HEK293 (cell line): ENCODE measurements around the gene SGMS1.

Experiments used
- CTCF ChIA-PET: fragments of 350-600 bp; formaldehyde crosslinking; extraction: SDS; loops from one replicate; lab custom pipeline; 2021; ENCODE audit warnings: antibody characterized with exemption; lab: Yijun Ruan, JAX
- POLR2A ChIA-PET: fragments of 300-600 bp; formaldehyde crosslinking; extraction: SDS; loops from one replicate; lab custom pipeline; 2020; ENCODE audit warnings: antibody characterized with exemption, inconsistent platforms; lab: Yijun Ruan, JAX
- H3K27ac ChIP-seq: fragments of 200-500 bp; sonication (Bioruptor generic); 2 replicates; pipeline ENCODE4 v1.5.1; 2014; ENCODE audit warnings: low read depth, low read length, control low read depth, inconsistent platforms; ENCODE audit errors: extremely low read depth
- H3K36me3 ChIP-seq, 2 experiments: fragments of 200-500 bp in 1 of 2; sonication (Bioruptor generic) in 1 of 2; 1 replicate in 1 of 2; 2 replicates in 1 of 2; pipeline ENCODE4 v1.5.1; 2014 to 2017; ENCODE audit warnings: inconsistent platforms in 2 of 2, low read length in 2 of 2; ENCODE audit not compliant: control insufficient read depth in 2 of 2, insufficient read depth in 1 of 2
- H3K4me1 ChIP-seq: fragments of 200-500 bp; sonication (Bioruptor generic); 2 replicates; pipeline ENCODE4 v1.5.1; 2014; ENCODE audit warnings: mild to moderate bottlenecking, low read length, inconsistent platforms; ENCODE audit not compliant: control insufficient read depth, insufficient read depth
- H3K4me3 ChIP-seq: 2 replicates; pipeline ENCODE4 v1.5.1; 2011; ENCODE audit warnings: low read depth, mild to moderate bottlenecking, control low read depth, low read length, moderate library complexity
- H3K9me3 ChIP-seq: fragments of 200-500 bp; sonication (Bioruptor generic); 2 replicates; pipeline ENCODE4 v1.5.1; 2014; ENCODE audit warnings: low read depth, low read length, inconsistent platforms; ENCODE audit not compliant: control insufficient read depth, insufficient read depth
- HOXC10 ChIP-seq: sonication (generic); formaldehyde crosslinking; IDR thresholded peaks from 2 replicates; pipeline ENCODE4 v1.8.1; 2023; ENCODE audit warnings: mild to moderate bottlenecking, missing genetic modification reagents
- MYNN ChIP-seq: fragments of 450-650 bp; formaldehyde crosslinking; IDR thresholded peaks from 2 replicates; pipeline ENCODE4 v1.5.1; 2016; ENCODE audit warnings: missing biosample characterization, missing genetic modification characterization, borderline replicate concordance
- OVOL3 ChIP-seq: fragments of 450-650 bp; formaldehyde crosslinking; IDR thresholded peaks from 2 replicates; pipeline ENCODE4 v1.5.1; 2016; ENCODE audit warnings: missing biosample characterization, missing genetic modification characterization
- PRDM1 ChIP-seq: fragments of 450-650 bp; formaldehyde crosslinking; IDR thresholded peaks from 2 replicates; pipeline ENCODE4; 2016; ENCODE audit warnings: missing biosample characterization, missing genetic modification characterization
- SETDB1 ChIP-seq: IDR thresholded peaks from one replicate; pipeline ENCODE4 v1.6.1; 2017; ENCODE audit warnings: mild to moderate bottlenecking, low read length, moderate library complexity, mixed read lengths; ENCODE audit not compliant: insufficient read length
- SP3 ChIP-seq: fragments of 450-650 bp; formaldehyde crosslinking; IDR thresholded peaks from 2 replicates; pipeline ENCODE4 v1.5.1; 2016; ENCODE audit warnings: missing biosample characterization, missing genetic modification characterization
- WT1 ChIP-seq: fragments of 450-650 bp; formaldehyde crosslinking; IDR thresholded peaks from 2 replicates; pipeline ENCODE4 v1.5.1; 2016; ENCODE audit warnings: missing biosample characterization, missing genetic modification characterization
- ZBTB21 ChIP-seq: fragments of 450-650 bp; formaldehyde crosslinking; IDR thresholded peaks from 2 replicates; pipeline ENCODE4 v1.5.1; 2017; ENCODE audit warnings: missing biosample characterization, missing genetic modification characterization
- ZNF426 ChIP-seq: fragments of 450-650 bp; formaldehyde crosslinking; IDR thresholded peaks from 2 replicates; pipeline ENCODE4 v1.5.1; 2017; ENCODE audit warnings: missing biosample characterization, missing genetic modification characterization, mild to moderate bottlenecking, inconsistent platforms, moderate library complexity
- ZNF501 ChIP-seq: fragments of 450-650 bp; formaldehyde crosslinking; IDR thresholded peaks from 2 replicates; pipeline ENCODE4 v1.5.1; 2016; ENCODE audit warnings: missing biosample characterization, missing genetic modification characterization
- ZNF530 ChIP-seq: fragments of 450-650 bp; formaldehyde crosslinking; IDR thresholded peaks from 2 replicates; pipeline ENCODE4 v1.5.1; 2016; ENCODE audit warnings: low read depth, missing biosample characterization, missing genetic modification characterization
- ZNF544 ChIP-seq: fragments of 450-650 bp; formaldehyde crosslinking; IDR thresholded peaks from 2 replicates; pipeline ENCODE4 v1.5.0; 2017; ENCODE audit warnings: missing biosample characterization, missing genetic modification characterization
- ZNF658 ChIP-seq: fragments of 450-650 bp; formaldehyde crosslinking; IDR thresholded peaks from 2 replicates; pipeline ENCODE4; 2016; ENCODE audit warnings: missing biosample characterization, missing genetic modification characterization
- ZNF664 ChIP-seq: fragments of 450-650 bp; formaldehyde crosslinking; IDR thresholded peaks from 2 replicates; pipeline ENCODE4 v1.5.1; 2016; ENCODE audit warnings: missing biosample characterization, missing genetic modification characterization
- TF ChIP-seq, protein P1 (sequence below): fragments of 450-650 bp; formaldehyde crosslinking; IDR thresholded peaks from 2 replicates; pipeline ENCODE4 v1.5.1; 2016; ENCODE audit warnings: missing biosample characterization, missing genetic modification characterization, low read depth
- TF ChIP-seq, protein P2 (sequence below): fragments of 450-650 bp; formaldehyde crosslinking; IDR thresholded peaks from 2 replicates; pipeline ENCODE4 v1.5.1; 2017; ENCODE audit warnings: missing biosample characterization, mild to moderate bottlenecking, missing genetic modification characterization, moderate library complexity
- TF ChIP-seq, protein P3 (sequence below): fragments of 450-650 bp; IDR thresholded peaks from 2 replicates; pipeline ENCODE4 v1.5.1; 2018; ENCODE audit warnings: missing biosample characterization, missing genetic modification characterization
- TF ChIP-seq, protein P4 (sequence below): fragments of 450-650 bp; formaldehyde crosslinking; IDR thresholded peaks from 2 replicates; pipeline ENCODE4 v1.5.1; 2016; ENCODE audit warnings: missing biosample characterization, missing genetic modification characterization
- TF ChIP-seq, protein P5 (sequence below): fragments of 450-650 bp; formaldehyde crosslinking; IDR thresholded peaks from 2 replicates; pipeline ENCODE4 v1.5.1; 2016; ENCODE audit warnings: missing biosample characterization, missing genetic modification characterization
- TF ChIP-seq, protein P6 (sequence below): fragments of 450-650 bp; formaldehyde crosslinking; IDR thresholded peaks from 2 replicates; pipeline ENCODE4 v1.5.1; 2016; ENCODE audit warnings: missing biosample characterization, missing genetic modification characterization

Gene SGMS1

DNA sequence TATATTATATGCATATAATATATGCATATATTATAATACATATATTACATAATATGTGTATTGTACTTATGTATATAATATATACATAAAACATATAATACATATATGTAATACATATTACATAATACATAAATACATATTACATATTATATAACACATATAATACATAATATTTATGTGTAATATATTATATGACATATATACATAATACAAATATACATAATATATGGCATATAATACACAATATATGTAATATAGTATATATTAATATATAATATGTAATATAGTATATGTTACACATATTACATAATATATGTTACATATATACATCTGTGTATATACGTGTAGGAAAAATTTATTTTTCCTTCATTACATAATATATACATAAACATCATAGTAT, 63.4 kb downstream of the SGMS1 start:
- Histone ChIP-seq H3K9me3 (no peaks in the 10 kb centered on the region), H3K36me3 (no peaks in the 10 kb centered on the region), H3K27ac (no peak overlapping the region), H3K4me3 (no peak overlapping the region), H3K4me1 (peaks cover 2% of the 10 kb centered on the region; the same call in 1 of the 2 replicates)
- ChIA-PET POLR2A (no interaction called here), CTCF (no interaction called here)
- TF ChIP-seq, protein P1, sequence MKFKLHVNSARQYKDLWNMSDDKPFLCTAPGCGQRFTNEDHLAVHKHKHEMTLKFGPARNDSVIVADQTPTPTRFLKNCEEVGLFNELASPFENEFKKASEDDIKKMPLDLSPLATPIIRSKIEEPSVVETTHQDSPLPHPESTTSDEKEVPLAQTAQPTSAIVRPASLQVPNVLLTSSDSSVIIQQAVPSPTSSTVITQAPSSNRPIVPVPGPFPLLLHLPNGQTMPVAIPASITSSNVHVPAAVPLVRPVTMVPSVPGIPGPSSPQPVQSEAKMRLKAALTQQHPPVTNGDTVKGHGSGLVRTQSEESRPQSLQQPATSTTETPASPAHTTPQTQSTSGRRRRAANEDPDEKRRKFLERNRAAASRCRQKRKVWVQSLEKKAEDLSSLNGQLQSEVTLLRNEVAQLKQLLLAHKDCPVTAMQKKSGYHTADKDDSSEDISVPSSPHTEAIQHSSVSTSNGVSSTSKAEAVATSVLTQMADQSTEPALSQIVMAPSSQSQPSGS (tag by site-specific recombination), result 0 out of 2 replicates have a peak, but pooled peaks have one; percentile 6
- TF ChIP-seq ZNF544 (tag by site-specific recombination), result no peak

DNA sequence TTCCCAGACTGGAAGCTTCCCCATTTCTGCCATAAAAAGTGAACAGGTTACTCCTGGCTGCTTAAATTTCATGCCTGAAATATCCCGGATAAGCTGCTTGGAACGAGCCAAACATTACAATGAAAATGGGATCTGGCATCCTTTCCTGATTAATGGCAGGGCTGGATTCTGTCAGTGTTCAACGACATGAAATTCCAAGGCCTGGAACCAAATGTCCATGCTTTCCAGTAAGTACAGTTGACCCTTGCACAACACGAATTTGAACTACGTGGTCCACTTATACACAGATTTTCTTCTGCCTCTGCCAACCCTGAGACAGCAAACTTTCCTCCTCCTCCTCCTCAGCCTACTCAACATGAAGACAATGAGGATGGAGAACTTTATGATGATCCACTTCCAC, 65.4 kb downstream of the SGMS1 start:
- Histone ChIP-seq H3K9me3 (no peaks in the 10 kb centered on the region), H3K36me3 (no peaks in the 10 kb centered on the region), H3K27ac (no peak overlapping the region), H3K4me3 (no peak overlapping the region), H3K4me1 (peaks cover 2% of the 10 kb centered on the region; the same call in 1 of the 2 replicates)
- POLR2A ChIA-PET, result no interaction called here
- TF ChIP-seq, protein P2, sequence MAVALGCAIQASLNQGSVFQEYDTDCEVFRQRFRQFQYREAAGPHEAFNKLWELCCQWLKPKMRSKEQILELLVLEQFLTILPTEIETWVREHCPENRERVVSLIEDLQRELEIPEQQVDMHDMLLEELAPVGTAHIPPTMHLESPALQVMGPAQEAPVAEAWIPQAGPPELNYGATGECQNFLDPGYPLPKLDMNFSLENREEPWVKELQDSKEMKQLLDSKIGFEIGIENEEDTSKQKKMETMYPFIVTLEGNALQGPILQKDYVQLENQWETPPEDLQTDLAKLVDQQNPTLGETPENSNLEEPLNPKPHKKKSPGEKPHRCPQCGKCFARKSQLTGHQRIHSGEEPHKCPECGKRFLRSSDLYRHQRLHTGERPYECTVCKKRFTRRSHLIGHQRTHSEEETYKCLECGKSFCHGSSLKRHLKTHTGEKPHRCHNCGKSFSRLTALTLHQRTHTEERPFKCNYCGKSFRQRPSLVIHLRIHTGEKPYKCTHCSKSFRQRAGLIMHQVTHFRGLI (tag by site-specific recombination), result no peak
- TF ChIP-seq SETDB1 (no peak), OVOL3 (tag by site-specific recombination) (no peak), ZNF530 (tag by site-specific recombination) (no peak), WT1 (tag by site-specific recombination) (no peak), ZNF501 (tag by site-specific recombination) (no peak), SP3 (tag by site-specific recombination) (no peak), ZNF664 (tag by site-specific recombination) (no peak), HOXC10 (CRISPR knock-in tag) (no peak), MYNN (tag by site-specific recombination) (no peak)
- CTCF ChIA-PET, result no interaction called here

DNA sequence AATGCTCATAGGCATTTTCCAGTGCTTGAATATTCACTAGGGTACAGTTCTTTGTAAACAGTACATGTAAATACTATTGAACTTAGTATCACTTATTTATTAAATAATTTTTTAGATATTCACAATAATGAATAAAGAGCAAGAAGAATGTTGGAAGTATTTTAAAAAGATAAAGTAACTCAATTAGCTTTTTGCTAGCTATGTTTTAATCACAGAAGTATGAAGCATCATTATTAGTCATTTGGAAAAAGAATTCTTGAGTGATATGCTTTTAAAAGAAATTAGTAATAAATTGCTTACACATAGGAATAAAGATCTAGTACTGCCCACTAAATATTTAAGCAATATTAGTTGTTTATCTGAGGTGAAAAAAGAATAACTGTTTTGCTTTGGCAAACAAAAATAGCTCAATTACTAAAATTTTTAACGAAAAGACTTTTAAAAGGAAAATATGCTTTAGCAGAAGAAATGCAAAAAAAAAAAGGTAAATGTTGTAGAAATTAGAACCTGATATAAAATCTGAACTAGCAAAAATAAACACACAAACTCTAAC, 66.5 kb downstream of the SGMS1 start:
- no peaks in the 10 kb centered on the region for H3K9me3 ChIP-seq
- no peaks in the 10 kb centered on the region for H3K36me3 ChIP-seq
- H3K4me1 ChIP-seq, result peaks cover 5% of the 10 kb centered on the region; the same call in 1 of the 2 replicates
- CTCF ChIA-PET, result interaction anchor here (0.7 to 1.1 kb wide), 4 partner anchors 55 to 189 kb away, joined by 3 to 4 read pairs (median 3); no protein-coding TSS in a partner anchor
- no peak overlapping the region for H3K4me3 ChIP-seq
- H3K27ac ChIP-seq, result no peak overlapping the region
- POLR2A ChIA-PET, result no interaction called here
- TF ChIP-seq, protein P3, sequence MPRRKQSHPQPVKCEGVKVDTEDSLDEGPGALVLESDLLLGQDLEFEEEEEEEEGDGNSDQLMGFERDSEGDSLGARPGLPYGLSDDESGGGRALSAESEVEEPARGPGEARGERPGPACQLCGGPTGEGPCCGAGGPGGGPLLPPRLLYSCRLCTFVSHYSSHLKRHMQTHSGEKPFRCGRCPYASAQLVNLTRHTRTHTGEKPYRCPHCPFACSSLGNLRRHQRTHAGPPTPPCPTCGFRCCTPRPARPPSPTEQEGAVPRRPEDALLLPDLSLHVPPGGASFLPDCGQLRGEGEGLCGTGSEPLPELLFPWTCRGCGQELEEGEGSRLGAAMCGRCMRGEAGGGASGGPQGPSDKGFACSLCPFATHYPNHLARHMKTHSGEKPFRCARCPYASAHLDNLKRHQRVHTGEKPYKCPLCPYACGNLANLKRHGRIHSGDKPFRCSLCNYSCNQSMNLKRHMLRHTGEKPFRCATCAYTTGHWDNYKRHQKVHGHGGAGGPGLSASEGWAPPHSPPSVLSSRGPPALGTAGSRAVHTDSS (tag by site-specific recombination), result no peak
- TF ChIP-seq ZNF658 (tag by site-specific recombination) (no peak), ZBTB21 (tag by site-specific recombination) (no peak), ZNF426 (tag by site-specific recombination) (no peak), PRDM1 (no peak)
- TF ChIP-seq, protein P4, sequence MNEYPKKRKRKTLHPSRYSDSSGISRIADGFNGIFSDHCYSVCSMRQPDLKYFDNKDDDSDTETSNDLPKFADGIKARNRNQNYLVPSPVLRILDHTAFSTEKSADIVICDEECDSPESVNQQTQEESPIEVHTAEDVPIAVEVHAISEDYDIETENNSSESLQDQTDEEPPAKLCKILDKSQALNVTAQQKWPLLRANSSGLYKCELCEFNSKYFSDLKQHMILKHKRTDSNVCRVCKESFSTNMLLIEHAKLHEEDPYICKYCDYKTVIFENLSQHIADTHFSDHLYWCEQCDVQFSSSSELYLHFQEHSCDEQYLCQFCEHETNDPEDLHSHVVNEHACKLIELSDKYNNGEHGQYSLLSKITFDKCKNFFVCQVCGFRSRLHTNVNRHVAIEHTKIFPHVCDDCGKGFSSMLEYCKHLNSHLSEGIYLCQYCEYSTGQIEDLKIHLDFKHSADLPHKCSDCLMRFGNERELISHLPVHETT (tag by site-specific recombination), result no peak
- TF ChIP-seq, protein P5, sequence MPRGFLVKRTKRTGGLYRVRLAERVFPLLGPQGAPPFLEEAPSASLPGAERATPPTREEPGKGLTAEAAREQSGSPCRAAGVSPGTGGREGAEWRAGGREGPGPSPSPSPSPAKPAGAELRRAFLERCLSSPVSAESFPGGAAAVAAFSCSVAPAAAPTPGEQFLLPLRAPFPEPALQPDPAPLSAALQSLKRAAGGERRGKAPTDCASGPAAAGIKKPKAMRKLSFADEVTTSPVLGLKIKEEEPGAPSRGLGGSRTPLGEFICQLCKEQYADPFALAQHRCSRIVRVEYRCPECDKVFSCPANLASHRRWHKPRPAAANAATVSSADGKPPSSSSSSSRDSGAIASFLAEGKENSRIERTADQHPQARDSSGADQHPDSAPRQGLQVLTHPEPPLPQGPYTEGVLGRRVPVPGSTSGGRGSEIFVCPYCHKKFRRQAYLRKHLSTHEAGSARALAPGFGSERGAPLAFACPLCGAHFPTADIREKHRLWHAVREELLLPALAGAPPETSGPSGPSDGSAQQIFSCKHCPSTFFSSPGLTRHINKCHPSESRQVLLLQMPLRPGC (tag by site-specific recombination), result no peak
- TF ChIP-seq, protein P6, sequence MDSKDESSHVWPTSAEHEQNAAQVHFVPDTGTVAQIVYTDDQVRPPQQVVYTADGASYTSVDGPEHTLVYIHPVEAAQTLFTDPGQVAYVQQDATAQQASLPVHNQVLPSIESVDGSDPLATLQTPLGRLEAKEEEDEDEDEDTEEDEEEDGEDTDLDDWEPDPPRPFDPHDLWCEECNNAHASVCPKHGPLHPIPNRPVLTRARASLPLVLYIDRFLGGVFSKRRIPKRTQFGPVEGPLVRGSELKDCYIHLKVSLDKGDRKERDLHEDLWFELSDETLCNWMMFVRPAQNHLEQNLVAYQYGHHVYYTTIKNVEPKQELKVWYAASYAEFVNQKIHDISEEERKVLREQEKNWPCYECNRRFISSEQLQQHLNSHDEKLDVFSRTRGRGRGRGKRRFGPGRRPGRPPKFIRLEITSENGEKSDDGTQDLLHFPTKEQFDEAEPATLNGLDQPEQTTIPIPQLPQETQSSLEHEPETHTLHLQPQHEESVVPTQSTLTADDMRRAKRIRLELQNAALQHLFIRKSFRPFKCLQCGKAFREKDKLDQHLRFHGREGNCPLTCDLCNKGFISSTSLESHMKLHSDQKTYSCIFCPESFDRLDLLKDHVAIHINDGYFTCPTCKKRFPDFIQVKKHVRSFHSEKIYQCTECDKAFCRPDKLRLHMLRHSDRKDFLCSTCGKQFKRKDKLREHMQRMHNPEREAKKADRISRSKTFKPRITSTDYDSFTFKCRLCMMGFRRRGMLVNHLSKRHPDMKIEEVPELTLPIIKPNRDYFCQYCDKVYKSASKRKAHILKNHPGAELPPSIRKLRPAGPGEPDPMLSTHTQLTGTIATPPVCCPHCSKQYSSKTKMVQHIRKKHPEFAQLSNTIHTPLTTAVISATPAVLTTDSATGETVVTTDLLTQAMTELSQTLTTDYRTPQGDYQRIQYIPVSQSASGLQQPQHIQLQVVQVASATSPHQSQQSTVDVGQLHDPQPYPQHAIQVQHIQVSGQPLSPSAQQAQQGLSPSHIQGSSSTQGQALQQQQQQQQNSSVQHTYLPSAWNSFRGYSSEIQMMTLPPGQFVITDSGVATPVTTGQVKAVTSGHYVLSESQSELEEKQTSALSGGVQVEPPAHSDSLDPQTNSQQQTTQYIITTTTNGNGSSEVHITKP (tag by site-specific recombination), result no peak
